Kidney (tissue), 14 donors: ENCODE data around the gene ACP1. TPM values are rescaled to one million over a fixed set of nuclear protein-coding genes. Genes with fewer than 3 reads are reported as not detected.

Experiments used
- DNase-seq, 5 donors: peaks; one replicate each; pipeline ENCODE4 v3.0.0-alpha.2; 2013 to 2020
- FAIRE-seq: peaks from 2 replicates; lab custom pipeline; 2012; peaks lifted over from hg19 to GRCh38; lab: Jason Lieb, UNC
- H3K27ac ChIP-seq, 2 donors: one replicate each; pipeline ENCODE4 v1.7.0; 2013; ENCODE audit warnings: low read depth in 2 of 2, low read length in 2 of 2, inconsistent platforms in 1 of 2
- H3K27me3 ChIP-seq: one replicate; pipeline ENCODE4 v1.7.1; 2013; ENCODE audit warnings: low read length, inconsistent platforms; ENCODE audit not compliant: control insufficient read depth, insufficient read depth
- H3K36me3 ChIP-seq, 3 donors: one replicate each; pipeline versions ENCODE4 v1.7.0 to v1.7.1; 2013; ENCODE audit warnings: low read length in 3 of 3, control low read depth in 1 of 3, inconsistent platforms in 1 of 3; ENCODE audit not compliant: insufficient read depth in 3 of 3, control insufficient read depth in 2 of 3
- H3K4me1 ChIP-seq, 3 donors: one replicate each; pipeline versions ENCODE4 v1.7.0 to v1.7.1; 2013; ENCODE audit warnings: low read length in 3 of 3, inconsistent platforms in 1 of 3, low read depth in 1 of 3; ENCODE audit not compliant: control insufficient read depth in 2 of 3, insufficient read depth in 2 of 3
- H3K4me3 ChIP-seq, 3 donors: one replicate each; pipeline versions ENCODE4 v1.7.0 to v1.8.1; 2013; ENCODE audit warnings: low read length in 3 of 3, control low read depth in 1 of 3, inconsistent platforms in 1 of 3
- H3K9ac ChIP-seq, 3 donors: one replicate each; pipeline versions ENCODE4 v1.7.0 to v1.7.1; 2013; ENCODE audit warnings: low read length in 3 of 3, control low read depth in 1 of 3, inconsistent platforms in 1 of 3
- H3K9me3 ChIP-seq, 3 donors: one replicate each; pipeline versions ENCODE4 v1.7.0 to v1.7.1; 2013; ENCODE audit warnings: low read length in 3 of 3, control low read depth in 1 of 3, inconsistent platforms in 1 of 3; ENCODE audit not compliant: control insufficient read depth in 2 of 3, insufficient read depth in 1 of 3
- intact Hi-C: fragments of 100-400 bp; cut with DNase I; formaldehyde crosslinking; loops from one replicate; pipeline ENCODE4 v1.11.1; 2022
- polyA plus RNA-seq: library from polyadenylated mRNA; stranded (reverse); fragments of 350-450 nt; fragmentation: Illumina TruSeq; extraction: RNeasy Lipid Tissue Mini Kit (QIAGEN cat#74804); gene quantifications from one replicate; pipeline ENCODE4 v1.2.3, GENCODE V29; 2014; ENCODE audit warnings: low read depth, low replicate concordance; ENCODE audit not compliant: insufficient read depth
- total RNA-seq: library from RNA; stranded (reverse); fragmentation: NEBNext Ultra II Directional; extraction: Animal tissue kit (Norgen Biotek cat#: 25700); gene quantifications from one replicate; pipeline ENCODE4 v1.2.1, GENCODE V29; 2021
- TF ChIP-seq, protein P1 (sequence below): IDR thresholded peaks from 3 replicates; pipeline ENCODE4 v1.5.1; 2012; ENCODE audit warnings: mild to moderate bottlenecking, moderate library complexity, borderline replicate concordance; ENCODE audit not compliant: insufficient read depth; ENCODE audit errors: extremely low read depth
- donor health status: control.
- donor health status: control.
- donor health status: control.
- donor health status: control.
- donor health status: control.
- donor health status: DM: yes; HTN: yes; CAD: no.
- donor health status: Normal renal cell carcinoma (clear cell type).

ACP1 gene
- total and polyA plus RNA-seq, 2 donors from 2014 or later: 75.1 to 122 TPM

DNA sequence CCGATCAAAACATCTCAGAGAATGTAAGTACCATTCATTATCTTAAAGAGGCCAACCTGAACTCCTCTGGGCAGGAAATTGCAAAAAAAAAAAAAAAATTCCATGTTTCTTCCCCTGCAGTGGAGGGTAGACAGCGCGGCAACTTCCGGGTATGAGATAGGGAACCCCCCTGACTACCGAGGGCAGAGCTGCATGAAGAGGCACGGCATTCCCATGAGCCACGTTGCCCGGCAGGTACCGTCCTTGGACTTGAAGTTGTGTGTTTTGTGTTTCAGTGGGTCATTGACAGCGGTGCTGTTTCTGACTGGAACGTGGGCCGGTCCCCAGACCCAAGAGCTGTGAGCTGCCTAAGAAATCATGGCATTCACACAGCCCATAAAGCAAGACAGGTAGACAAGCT lies 7.2 kb downstream of the ACP1 start:
- DNase-seq (peak in 1 of 5 donors; percentile 70), FAIRE-seq (no peak)
- TF ChIP-seq, protein P1, sequence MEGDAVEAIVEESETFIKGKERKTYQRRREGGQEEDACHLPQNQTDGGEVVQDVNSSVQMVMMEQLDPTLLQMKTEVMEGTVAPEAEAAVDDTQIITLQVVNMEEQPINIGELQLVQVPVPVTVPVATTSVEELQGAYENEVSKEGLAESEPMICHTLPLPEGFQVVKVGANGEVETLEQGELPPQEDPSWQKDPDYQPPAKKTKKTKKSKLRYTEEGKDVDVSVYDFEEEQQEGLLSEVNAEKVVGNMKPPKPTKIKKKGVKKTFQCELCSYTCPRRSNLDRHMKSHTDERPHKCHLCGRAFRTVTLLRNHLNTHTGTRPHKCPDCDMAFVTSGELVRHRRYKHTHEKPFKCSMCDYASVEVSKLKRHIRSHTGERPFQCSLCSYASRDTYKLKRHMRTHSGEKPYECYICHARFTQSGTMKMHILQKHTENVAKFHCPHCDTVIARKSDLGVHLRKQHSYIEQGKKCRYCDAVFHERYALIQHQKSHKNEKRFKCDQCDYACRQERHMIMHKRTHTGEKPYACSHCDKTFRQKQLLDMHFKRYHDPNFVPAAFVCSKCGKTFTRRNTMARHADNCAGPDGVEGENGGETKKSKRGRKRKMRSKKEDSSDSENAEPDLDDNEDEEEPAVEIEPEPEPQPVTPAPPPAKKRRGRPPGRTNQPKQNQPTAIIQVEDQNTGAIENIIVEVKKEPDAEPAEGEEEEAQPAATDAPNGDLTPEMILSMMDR: no peak
- Histone ChIP-seq H3K9me3 (no peaks in the 10 kb centered on the region), H3K36me3 (peaks cover 0 to 6% (median 3%) of the 10 kb centered on the region in 3 donors), H3K27me3 (no peaks in the 10 kb centered on the region), H3K4me3 (no peak overlapping the region), H3K4me1 (no peaks in the 10 kb centered on the region), H3K27ac (no peak overlapping the region), H3K9ac (no peak overlapping the region)
- intact Hi-C loops: no loop called here

DNA sequence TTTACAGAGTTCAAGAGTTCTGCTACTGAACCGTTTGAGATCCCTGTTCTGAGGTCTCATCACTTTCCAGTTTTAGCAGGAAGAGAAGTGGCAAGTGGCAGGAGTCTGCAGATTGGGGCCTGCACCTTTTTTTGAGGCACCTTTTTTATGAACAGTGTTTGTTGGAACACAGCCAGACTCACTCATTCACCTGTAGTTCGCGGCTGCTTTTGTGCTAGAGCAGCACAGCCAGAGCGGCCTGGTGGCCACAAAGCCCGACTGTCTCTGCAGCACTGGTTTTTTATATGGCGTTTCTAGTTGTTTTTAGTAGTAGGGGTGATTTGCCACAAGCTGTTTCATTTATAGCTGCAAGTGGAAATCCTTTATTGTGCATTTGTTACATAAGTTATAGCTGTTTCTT lies 8.6 kb downstream of the ACP1 start:
- DNase-seq (no peak), FAIRE-seq (no peak)
- intact Hi-C loops: no loop called here
- no peak overlapping the region for H3K9ac ChIP-seq
- no peak overlapping the region for H3K4me3 ChIP-seq
- H3K36me3 ChIP-seq: peaks cover 1 to 17% (median 9%) of the 10 kb centered on the region in 3 donors
- no peak overlapping the region for H3K27ac ChIP-seq
- TF ChIP-seq, protein P1: no peak
- peaks cover 0 to under 1% (median 0%) of the 10 kb centered on the region in 3 donors for H3K4me1 ChIP-seq
- no peaks in the 10 kb centered on the region for H3K9me3 ChIP-seq
- H3K27me3 ChIP-seq: no peaks in the 10 kb centered on the region

DNA sequence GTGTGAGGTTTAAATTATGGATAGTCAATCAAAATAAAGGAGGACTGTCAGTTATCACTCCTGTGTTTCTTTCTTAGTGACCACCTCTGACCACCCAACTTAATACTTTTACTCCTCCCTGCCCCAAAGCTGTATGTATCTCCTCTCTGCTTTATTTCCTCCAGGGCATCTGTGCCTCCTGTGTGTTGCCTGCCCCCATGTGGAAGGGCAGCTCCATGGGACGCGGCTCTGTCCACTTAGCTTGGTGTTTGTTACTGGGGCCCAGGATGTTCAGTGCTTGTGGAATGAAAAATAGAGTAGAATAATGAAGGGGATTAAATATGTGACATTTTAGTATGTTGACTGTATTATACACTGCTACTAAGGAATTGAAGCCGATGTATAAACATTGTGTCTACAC lies 9.8 kb downstream of the ACP1 start:
- Histone ChIP-seq H3K9ac (no peak overlapping the region), H3K4me1 (peaks cover 0 to 2% (median under 1%) of the 10 kb centered on the region in 3 donors), H3K4me3 (no peak overlapping the region), H3K27ac (no peak overlapping the region), H3K9me3 (no peaks in the 10 kb centered on the region), H3K27me3 (no peaks in the 10 kb centered on the region), H3K36me3 (peaks cover 4 to 27% (median 11%) of the 10 kb centered on the region in 3 donors)
- FAIRE-seq: no peak
- no peak for DNase-seq
- intact Hi-C loops: no loop called here
- TF ChIP-seq, protein P1: no peak

DNA sequence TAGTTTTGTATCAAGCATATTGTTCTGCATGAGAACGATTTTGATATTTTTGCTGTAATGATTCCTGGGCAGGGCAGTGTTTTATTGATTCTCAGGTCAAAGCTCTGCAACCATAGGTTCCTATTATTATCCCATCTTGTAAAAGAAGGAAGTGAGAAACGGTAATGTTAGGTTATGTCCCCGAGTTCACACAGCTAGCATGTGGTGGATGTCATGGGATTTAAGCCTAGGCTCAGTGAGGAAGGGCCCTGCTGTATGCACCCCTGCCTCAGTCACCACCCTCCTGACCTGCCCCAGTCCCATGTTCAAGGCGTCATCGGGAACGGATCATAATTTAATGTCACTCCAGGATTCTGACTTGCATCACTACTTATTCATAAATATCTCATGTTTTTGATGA lies 10.7 kb downstream of the ACP1 start:
- no peaks in the 10 kb centered on the region for H3K9me3 ChIP-seq
- no peak overlapping the region for H3K4me3 ChIP-seq
- TF ChIP-seq, protein P1: no peak
- H3K9ac ChIP-seq: no peak overlapping the region
- peaks cover 4 to 27% (median 13%) of the 10 kb centered on the region in 3 donors for H3K36me3 ChIP-seq
- no peak overlapping the region for H3K27ac ChIP-seq
- DNase-seq (no peak), FAIRE-seq (no peak)
- no peaks in the 10 kb centered on the region for H3K27me3 ChIP-seq
- intact Hi-C loops: no loop called here
- H3K4me1 ChIP-seq: peaks cover 0 to 7% (median 2%) of the 10 kb centered on the region in 3 donors
